Ammon's horn (tissue), 1 donor: ENCODE results near the gene CSTF3.
A peak's percentile ranks its signal among the peaks of the same experiment; 100 is the strongest.
"Not testable (repeated sequence)": the region's sequence is repeated elsewhere in the genome, so short reads cannot be mapped to it uniquely, and the experiment has no call there.

Experiments used
- DNase-seq: peaks from one replicate; pipeline ENCODE4 v3.0.0-alpha.2; 2016; ENCODE audit warnings: low spot score

Gene CSTF3

GRCh38 chr11:33160587-33160986 lies 693 bp downstream of the CSTF3 start:
- DNase-seq, result no peak

GRCh38 chr11:33160136-33160535 lies 1.1 kb downstream of the CSTF3 start:
- DNase-seq, result peak; percentile 11

DNA sequence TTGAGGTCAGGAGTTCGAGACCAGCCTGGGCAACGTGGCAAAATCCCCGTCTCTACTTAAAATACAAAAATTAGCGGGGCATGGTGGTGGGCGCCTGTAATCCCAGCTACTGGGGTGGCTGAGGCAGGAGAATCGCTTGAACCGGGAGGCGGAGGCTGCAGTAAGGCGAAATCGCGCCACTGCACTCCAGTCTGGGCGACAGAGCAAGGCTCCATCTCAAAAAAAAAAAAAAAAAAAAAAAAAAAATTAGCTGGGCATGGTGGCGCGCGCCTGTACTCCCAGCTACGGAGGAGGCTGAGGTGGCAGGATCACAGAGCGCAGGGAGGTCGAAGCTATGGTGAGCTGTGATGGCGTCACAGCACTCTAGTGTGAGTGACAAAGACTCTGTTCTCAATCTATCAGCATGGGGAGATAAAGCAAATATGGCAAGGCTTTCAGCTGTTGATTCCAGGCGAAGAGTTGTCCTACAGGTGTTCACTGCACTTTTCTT lies 1.9 kb downstream of the CSTF3 start:
- DNase-seq, result not testable (repeated sequence)

DNA sequence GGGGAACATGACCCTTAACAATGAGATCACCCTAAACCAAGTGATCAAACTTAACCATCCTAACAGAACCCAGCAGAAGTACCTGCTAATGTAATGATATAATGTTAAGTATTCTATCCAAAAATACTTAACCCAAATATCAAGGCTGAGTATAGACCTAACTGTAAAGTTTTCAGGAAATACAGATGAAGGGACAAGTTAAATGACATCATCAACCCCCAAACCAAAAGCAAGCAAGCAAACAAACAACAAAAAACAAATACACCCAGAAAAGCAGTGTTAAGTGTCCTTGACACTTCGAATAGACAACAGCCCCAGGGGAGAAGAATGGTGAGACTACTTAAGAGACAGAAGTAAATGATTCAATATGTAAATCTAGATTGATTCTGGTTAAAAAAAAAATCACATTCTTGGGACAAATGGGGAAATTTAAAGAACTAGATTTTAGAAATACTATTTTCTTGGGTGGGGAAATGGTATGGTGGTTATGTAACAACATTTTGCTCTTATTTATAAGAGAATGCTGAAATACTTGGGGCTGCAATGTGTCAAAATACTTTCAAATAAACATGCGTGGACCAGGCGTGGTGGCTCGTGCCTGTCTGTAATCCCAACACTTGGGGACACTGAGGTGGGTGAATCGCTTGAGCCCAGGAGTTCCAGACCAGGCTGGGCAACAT lies 2.5 kb downstream of the CSTF3 start:
- DNase-seq, result no peak

DNA sequence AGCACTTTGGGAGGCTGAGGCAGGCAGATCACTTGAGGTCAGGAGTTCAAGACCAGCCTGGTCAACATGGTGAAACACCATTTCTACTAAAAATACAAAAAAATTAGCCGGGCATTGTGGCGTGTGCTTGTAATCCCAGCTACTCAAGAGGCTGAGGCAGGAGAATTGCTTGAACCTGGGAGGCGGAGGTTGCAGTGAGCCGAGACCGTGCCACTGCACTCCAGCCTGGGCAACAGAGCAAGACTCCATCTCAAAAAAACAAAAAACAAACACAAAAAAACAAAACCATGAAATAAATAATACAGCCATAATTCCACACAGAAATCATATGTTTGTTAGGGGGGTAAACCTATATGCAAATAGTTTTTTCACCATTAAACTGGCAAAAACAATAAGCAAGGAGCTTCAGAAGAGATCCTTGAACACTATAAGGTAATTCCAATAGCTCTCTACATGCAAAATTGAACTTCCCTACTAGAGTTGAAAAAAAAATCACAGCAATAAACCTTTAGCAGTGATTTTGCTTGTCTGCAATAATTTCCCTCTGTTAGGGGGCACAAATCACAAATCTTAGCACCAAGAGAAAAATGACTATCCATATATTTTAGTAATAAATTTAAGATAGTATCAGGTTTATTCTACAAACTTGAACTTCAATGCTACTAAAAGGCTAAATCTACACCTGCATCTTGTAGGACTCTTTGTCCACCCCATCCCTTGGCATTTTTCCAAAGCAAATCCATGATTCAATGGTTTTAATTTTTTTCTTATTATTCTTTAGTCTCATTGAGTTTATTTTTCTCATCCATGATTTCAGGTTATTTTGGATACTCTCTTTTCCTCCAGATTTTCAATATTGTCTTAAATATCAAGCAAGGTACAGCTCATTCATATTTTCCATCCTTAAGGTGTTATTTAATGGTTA lies 3.9 kb downstream of the CSTF3 start:
- DNase-seq, result no peak

DNA sequence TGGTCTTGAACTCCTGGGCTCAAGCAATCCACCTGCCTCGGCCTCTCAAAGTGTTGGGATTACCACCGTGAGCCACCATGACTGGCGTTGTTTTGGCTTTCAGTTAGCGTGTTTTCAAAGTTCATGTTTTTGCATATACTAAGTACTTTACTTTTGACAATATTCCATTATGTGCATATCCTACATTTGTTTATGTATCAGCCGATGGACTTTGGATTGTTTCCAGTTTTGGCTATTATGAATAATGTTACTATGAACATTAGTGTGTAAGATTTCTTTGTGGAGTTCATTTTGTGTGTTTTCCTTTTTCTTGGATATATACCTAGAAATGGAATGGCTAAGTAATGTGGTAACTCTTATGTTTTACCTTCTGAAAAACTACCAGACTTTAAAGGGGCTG lies 9.9 kb downstream of the CSTF3 start:
- no peak for DNase-seq

- DNase-seq, result no peak
Observed at GRCh38 chr11:33147559-33147958, 13.7 kb downstream of the CSTF3 start.

- DNase-seq, result no peak
Observed at GRCh38 chr11:33135768-33136443, 25.4 kb downstream of the CSTF3 start.

DNA sequence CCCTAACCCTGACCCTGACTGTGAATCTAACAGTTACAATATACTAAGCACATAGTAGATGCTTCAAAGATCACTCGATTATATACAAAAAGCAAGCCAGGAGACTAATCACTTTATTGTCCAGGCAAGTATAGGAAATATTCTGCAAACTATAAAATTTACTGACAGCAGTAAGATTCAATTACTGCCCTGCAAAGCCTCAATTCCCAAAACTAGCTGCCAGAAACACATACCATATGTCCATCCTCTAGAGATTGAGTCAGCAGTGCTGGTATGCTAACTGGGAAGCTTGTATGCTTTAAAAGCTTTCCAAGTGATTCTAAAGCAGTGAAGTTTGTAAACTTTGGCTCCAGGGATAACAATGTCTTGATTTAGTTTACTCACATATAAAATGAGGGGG lies 26.1 kb downstream of the CSTF3 start:
- DNase-seq, result no peak

GRCh38 chr11:33134276-33134675 lies 27.0 kb downstream of the CSTF3 start:
- no peak for DNase-seq

DNA sequence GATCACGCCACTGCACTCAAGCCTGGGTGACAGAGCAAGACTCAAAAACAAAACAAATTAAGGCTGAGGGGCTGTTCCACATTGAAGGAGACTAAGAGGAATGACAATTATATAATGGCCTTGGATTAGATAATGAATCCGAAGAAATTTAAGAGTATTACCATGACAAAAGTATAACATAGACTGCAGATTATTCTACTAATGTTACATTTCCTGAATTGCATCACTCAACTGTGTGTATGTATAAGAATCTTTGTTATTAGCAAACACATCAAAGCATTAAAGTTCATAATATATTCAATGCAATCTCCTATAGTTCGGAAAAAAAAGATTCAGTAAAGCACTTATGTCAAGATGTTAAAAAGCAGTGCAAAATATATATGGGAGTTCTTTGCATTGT lies 27.5 kb downstream of the CSTF3 start:
- no peak for DNase-seq

DNA sequence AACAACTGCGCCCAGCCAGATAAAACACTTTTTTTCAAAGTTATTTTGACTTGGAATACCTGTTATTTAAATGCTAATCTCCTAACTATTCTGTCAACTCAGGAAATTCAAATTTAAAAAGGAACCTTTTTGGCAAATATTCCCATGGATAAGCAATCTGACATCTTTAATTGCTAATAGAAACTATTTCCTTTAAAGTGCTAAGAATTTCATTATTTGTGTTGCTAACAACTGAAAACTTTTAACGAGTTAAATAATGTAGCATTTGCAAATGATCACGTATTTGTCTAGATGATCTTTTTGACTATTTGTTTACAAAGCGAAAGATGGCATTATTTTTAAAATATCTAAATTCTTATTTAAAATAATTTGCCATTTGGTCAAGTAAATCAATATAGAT lies 28.8 kb downstream of the CSTF3 start:
- DNase-seq, result no peak

GRCh38 chr11:33128739-33129138 lies 32.5 kb downstream of the CSTF3 start:
- no peak for DNase-seq

- no peak for DNase-seq
Observed at GRCh38 chr11:33125611-33126010, 35.7 kb downstream of the CSTF3 start.

- DNase-seq, result no peak
Observed at GRCh38 chr11:33125025-33125424, 36.3 kb downstream of the CSTF3 start.

- not testable (repeated sequence) for DNase-seq
Observed at GRCh38 chr11:33122696-33123095, 38.6 kb downstream of the CSTF3 start.

- DNase-seq, result no peak
Observed at GRCh38 chr11:33116535-33116934, 44.7 kb downstream of the CSTF3 start.

DNA sequence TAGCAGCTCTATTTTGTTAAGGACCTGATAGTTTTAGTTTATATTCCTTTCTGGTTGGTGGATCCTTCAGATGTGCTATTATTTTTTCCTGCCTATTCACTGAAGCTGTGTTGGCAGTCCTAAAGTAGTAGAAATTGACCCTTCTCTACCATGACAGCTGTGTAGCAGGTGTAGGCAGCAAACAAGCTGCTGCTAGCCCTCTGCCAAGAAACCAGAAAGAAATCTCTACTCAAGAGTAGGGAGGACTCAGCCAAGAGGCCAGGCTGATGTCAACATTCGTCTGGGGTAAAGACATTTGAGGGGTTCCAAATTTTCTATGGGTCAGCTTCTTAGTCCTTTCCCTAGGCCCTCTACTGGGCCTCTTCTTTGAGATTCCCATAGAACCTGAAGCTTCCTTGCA lies 51.2 kb downstream of the CSTF3 start:
- DNase-seq, result no peak

DNA sequence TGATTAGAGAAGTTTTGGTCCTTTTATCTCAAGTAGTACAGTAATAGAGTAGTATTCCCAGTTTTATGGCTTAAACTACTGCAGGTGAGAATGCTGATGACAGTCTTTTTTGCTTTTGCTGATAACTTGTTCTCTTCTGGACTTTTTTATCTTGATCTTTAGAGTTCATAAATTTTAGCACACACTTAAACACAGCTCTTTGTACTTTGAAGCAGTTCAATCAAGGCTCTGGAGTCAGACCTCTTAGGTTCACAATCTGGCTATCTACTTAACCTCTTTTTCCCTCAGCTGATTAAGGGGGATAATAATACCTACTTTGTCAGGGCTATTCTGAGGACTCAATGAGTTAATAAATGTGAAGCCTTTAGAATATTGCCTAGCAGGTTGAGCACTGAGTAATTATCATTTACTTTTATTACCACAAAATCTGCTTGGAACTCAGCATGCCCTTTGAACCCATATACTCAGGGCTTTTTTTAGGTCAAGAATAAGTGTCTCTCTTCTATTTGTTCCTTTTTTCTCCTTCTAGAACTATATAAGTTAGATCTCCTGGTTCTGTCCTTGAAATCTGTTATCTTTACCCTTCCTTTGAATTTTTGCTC lies 51.9 kb downstream of the CSTF3 start:
- DNase-seq, result no peak

DNA sequence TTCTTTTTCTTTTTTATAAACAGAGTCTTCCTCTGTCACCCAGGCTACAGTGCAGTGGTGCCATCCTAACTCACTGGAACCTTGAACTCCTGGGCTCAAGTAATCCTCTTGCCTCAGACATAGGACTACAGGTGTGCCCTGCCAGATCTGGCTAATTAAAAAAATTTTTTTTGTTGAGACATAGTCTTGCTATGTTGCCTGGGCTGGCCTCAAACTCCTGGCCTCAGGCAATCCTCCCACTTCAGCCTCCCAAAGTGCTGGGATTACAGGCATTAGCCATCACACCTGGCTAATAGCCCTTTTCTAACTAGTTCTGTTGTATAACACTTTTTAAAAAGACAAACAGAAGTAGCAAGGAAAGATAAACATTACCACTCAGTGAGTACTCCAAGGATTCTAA lies 57.4 kb downstream of the CSTF3 start:
- DNase-seq, result no peak

DNA sequence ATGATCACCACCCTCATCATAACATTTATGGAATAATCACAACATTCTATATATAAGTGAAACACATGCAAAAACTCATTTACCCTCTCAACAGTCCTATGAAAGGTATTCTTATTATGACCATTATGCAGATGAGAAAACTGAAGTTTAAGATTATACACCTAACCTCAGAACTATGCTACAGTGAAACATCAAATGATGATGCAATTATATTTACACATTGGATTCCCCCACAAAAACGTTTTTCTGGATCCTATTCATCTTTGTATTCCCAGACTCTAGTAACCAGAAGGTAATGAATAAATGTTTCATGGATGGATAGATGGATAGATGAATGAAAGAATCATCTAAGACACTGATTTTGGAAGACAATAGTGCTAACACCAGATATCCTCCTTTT lies 67.1 kb downstream of the CSTF3 start:
- DNase-seq, result no peak

DNA sequence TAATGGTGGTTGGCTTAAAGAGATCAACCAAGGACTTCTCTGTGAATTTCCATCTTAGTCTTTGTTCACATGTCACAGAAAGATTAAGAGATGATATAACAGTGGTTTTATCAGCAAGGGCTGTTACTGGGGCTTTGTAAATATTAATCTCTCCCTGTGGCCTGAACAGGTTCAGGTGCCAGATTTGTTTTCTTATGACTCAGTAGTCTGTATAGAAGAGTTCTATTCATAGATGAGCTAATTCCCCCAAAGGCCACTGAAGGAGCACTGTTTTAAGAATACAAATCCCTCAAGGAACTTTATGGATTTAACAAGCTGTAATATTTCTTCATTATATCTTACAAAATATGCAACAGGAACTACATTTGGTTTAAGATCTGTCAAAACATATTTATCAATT lies 71.5 kb downstream of the CSTF3 start:
- no peak for DNase-seq
